HT-29 (cell line): Measurements from ENCODE around the gene STBD1. TPM values are rescaled to one million over a fixed set of nuclear protein-coding genes. Genes with fewer than 3 reads are reported as not detected.
A peak's percentile ranks its signal among the peaks of the same experiment; 100 is the strongest.
"Not testable (repeated sequence)": the region's sequence is repeated elsewhere in the genome, so short reads cannot be mapped to it uniquely, and the experiment has no call there.

Experiments used
- DNase-seq: peaks from one replicate; pipeline ENCODE4 v3.0.0-alpha.2; 2015; ENCODE audit warnings: low spot score
- small RNA-seq: library from RNA; depleted of rRNA; stranded (forward); fragments of <200 nt; gene quantifications from one replicate; pipeline ENCODE3, GENCODE V24; 2014
- total RNA-seq: library from RNA; depleted of rRNA; stranded (reverse); fragments of >200 nt; shearing (Covaris generic); gene quantifications from 2 replicates; pipeline ENCODE4 v1.2.3, GENCODE V29; 2014; rRNA removed

Gene STBD1
- total RNA-seq, 1 experiment from 2014 or later: 4.0 TPM

DNA sequence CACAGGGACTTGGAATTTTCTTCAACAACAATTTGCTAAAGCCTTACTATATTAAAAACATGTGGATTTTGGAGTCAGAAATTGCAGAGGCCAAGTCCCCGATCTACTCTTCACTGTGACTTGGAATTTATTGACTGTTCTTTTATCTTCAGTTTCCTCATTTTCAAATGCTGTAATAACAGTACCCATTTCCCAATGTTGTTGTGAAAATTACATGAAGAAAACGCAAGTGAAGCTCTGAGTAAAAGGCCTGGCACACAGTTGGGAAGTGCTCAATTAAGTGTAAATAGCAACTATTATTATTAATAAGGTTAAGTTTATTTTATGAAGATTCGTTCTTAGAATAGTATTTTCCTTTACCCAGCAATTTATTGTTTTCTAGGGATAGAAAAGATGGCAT is 15.7 kb downstream of the STBD1 start:
- no peak for DNase-seq

DNA sequence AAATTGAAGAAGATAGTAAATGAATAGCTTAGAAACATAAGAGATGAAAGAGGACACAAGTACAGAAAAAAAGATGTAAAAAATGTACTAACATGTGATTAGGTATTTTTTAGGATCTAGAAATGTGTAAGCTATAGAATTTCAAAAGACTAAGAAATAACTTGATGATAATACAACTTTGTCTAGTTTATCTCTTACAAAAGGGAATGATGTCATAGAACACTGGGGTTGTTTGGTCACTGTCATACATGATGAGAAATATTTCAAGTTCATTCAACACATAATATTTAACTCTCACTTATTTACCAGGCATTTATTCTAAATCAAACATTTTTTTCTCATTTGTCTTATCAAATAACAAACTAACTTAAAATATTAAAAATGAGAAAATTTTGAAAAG is 18.5 kb downstream of the STBD1 start:
- no peak for DNase-seq

DNA sequence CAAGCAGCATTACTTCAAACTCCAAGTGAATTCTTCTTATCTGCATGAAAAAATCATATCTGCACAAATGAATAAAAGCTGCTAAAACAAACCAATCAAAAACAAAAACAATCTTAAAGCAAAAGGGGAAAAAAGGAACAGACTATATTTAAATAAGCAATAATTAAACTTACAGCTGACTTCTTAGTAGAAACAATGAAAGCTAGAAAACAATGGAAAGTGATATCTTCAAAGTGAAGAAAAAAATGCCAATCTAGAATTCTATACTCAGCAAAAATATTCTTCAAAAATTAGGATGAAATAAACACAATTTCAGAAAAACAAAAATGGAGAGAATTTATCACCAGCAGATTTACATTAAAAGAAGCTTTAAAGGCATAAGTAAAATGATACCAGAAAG is 20.0 kb downstream of the STBD1 start:
- DNase-seq: no peak

DNA sequence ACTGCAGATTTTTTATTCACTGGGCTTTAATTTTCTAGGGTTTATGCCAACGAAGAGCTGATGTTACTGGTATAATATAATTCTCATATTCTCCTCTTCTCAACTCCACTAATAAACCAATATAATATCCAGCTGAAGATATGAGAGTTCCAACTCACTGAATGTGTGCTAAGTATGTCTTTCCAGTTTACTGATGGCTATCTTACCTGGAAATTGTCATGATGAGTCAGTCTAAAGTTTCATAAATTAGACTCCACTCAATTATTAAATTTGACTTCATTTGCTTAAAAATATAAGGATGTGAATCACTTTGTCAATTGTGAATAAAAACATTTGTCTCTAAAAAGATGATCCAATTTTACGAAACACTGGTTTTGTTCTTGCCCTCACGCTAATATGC is 28.4 kb downstream of the STBD1 start:
- DNase-seq: no peak

DNA sequence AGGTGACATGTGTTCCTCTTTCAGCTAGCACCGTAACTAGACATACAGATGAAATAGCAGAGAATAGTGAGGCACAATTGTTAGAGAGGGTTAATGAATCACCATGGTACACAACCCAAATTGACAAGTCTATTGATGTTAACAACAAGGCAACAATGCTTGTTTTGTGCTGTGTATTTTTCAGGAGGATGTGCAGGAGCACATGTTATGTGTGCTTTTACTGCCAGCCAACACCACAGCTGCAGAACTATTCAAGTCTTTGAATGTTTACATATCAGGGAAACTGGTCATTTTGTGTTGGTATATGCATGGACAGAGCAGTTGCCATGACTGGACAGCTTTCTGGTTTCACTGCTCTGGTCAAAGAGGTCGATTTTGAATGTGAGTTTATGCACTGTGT is 32.8 kb downstream of the STBD1 start:
- DNase-seq: no peak

DNA sequence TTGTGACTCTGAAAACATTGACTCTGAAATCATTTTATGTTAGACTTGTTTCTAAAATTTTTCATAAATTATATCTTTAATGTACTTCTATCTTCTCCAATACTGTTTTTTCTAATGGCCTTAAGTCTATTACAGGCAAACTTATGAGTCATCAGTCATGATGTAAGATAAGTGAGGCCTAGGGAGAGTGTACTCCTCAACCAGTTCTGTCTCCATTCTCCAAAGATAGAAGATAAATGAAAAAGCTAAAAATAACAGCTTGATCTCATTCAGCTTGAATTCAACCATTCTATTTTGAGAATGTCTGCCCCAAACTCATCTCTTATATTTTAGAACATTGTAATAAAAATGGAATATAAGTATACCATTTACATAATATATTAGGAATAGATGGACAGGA is 34.5 kb downstream of the STBD1 start:
- DNase-seq: peak; percentile 28

DNA sequence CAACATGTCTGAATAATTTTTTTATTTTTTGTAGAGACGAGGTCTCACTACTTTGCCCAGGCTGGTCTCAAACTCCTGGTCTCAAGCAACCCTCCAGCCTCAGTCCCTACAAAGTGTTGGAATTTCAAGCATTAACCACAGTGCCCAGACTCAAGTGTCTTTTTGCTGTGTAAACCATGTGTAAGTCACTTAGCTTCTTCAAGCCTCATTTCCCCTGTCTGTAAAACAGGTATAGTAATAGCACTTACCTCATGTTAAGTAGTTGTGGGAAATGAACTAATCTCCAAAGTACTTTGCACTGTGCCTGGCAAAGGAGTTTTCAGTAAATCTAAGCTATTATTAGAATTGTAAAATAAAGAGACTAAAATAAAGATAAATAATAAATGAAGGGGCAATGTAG is 35.7 kb downstream of the STBD1 start:
- no peak for DNase-seq

DNA sequence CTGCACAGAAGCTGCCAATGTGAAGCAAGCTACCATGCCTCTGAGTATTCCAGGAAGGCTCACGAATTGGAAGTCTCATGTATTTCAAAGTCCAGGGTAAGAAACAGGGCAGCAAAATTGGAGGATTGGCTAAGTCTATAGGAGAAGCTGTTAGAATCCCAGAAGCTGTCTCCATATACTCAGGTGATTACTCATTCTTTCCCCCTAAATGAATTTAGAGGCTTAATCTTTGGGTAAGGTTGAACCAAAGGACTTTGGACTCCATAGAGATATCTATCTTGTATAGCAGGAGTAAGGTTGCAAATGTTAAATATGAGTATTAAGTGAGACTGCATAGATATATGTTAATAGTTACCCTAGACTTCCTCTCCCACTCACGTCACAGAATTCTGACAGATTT is 36.3 kb downstream of the STBD1 start:
- peak; percentile 44 for DNase-seq

DNA sequence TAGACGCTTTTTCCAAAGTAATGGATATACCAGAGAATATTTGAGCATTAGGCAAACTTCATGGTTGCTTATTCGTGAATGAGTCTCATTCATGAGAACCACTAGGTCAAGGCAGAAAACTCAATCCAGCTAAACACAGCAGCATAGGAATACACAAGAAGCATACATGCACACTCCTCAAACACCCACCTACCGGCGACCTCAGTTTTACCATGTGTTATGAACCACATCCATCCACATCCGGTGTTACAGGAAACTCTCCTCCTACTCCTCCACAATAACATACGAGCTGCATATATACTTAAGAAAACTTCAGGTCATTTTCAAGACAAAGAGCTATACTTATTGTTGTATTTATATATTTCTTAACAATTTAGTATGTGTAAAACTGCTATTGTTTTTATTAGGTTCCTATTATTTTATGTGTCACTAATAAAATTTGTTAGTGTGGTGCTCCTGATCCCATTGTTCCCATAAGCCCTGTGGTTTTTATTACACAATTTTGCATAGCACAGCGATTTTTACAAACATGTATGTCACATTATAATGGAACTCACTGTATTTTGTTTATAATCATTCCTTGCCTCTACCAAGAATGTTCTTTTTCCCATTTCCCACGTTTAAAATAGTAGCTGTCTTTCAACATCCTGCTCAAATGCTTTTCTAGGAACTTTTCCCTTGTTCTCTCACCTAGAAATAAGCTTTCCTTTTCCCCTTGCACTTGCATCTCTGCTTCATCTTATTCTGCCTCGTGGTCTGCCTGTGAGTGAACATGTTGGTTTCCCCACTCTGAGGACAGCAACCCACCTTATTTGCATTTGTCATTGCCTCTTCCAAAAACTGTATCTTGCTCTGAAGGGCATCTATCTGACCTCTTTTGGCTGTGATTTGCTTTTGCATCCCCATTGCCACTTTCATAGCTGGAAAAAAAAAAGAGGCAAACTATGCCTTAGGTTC is 48.3 kb downstream of the STBD1 start:
- no peak for DNase-seq

DNA sequence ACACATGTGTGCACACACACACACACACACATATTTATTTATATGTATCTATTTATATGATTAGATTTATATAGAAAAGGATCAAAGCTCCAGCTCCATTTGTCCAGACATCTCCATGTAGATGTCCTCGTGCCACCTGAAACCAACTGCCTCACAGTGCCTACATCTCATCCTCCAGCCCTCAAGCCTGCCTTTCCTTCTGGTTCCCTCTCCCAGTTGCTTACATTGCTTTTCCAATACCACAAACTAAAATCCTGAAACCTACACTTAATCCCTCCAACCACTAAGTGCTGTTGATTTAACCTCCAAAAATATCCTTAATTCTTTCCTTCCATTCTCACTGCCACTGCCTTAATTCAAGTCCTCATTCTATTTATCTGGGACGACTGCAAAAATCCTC is 51.4 kb downstream of the STBD1 start:
- DNase-seq: no peak

DNA sequence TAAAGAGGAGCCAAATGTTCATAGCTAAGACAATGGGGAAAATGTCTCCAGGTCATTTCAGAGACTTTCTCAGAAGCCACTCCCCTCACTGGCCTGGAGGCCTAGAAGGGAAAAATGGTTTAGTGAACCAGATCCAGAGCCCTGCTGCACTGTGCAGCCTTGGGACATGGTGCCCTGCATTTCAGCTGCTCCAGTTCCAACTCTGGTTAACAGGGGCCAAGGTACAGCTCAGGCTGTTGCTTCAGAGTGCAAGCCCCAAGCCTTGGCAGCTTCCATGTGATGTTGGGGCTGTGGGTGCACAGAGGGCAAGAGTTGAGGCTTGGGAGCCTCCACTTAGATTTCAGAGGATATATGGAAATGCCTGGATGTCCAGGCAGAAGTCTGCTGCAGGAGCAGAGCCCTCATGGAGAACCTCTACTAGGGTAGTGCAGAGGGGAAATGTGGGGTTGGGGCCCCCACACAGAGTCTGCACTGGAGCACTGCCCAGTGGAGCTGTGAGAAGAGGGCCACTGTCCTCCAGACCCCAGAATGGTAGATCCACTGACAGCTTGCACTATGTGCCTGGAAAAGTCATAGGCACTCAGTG is 53.4 kb downstream of the STBD1 start:
- DNase-seq: not testable (repeated sequence)

Small RNAs within 50 kb of the gene (small RNA-seq; reads per million reads assigned to genes)
- gene RNU6-1000P: not detected

Other genes starting within 250 kb of the STBD1 start
- not detected in 2 replicates for gene ART3, start 232.0 kb upstream of the STBD1 start, total RNA-seq
- 29.1 and 43.6 TPM in 2 replicates for gene NUP54, start 158.3 kb upstream of the STBD1 start, total RNA-seq
- 99.5 and 105 TPM in 2 replicates for gene SCARB2, start 92.9 kb upstream of the STBD1 start, total RNA-seq
- gene FAM47E, start 55.0 kb upstream of the STBD1 start, total RNA-seq: 2.4 and 2.9 TPM in 2 replicates
- not detected in 2 replicates for gene CCDC158, start 114.4 kb downstream of the STBD1 start, total RNA-seq
- 62.1 and 70.6 TPM in 2 replicates for gene SHROOM3, start 128.5 kb downstream of the STBD1 start, total RNA-seq